H9 (cell line): Measurements from ENCODE around the gene FAM111B. TPM values are rescaled to one million over a fixed set of nuclear protein-coding genes. Genes with fewer than 3 reads are reported as not detected.
A peak's percentile ranks its signal among the peaks of the same experiment; 100 is the strongest.
"Not testable (repeated sequence)": the region's sequence is repeated elsewhere in the genome, so short reads cannot be mapped to it uniquely, and the experiment has no call there.

Experiments
- DNase-seq: peaks from one replicate; pipeline ENCODE4 v3.0.0-alpha.2; 2017
- H2AFZ ChIP-seq: one replicate; pipeline ENCODE4 v1.6.1; 2013; ENCODE audit warnings: mild to moderate bottlenecking, low read length, control low read depth, moderate library complexity
- H2AK5ac ChIP-seq: 2 replicates; pipeline ENCODE4 v1.6.1; 2013; ENCODE audit warnings: low read length, control low read depth, mixed read lengths; ENCODE audit not compliant: insufficient read length
- H2BK120ac ChIP-seq: one replicate; pipeline ENCODE4 v1.6.1; 2013; ENCODE audit warnings: low read depth, mild to moderate bottlenecking, low read length, control low read depth, inconsistent platforms; ENCODE audit not compliant: poor library complexity, severe bottlenecking
- H2BK12ac ChIP-seq: 2 replicates; pipeline ENCODE4 v1.6.1; 2013; ENCODE audit warnings: low read length, control low read depth, mixed read lengths, low read depth; ENCODE audit not compliant: insufficient read length
- H2BK15ac ChIP-seq: 2 replicates; pipeline ENCODE4 v1.6.1; 2013; ENCODE audit warnings: low read depth, low read length, control low read depth
- H2BK20ac ChIP-seq: one replicate; pipeline ENCODE4 v1.6.1; 2013; ENCODE audit warnings: low read depth, mild to moderate bottlenecking, low read length, control low read depth, inconsistent platforms; ENCODE audit not compliant: poor library complexity, severe bottlenecking
- H2BK5ac ChIP-seq: 2 replicates; pipeline ENCODE4 v1.6.1; 2013; ENCODE audit warnings: low read length, control low read depth, mixed read lengths; ENCODE audit not compliant: insufficient read length
- H3K14ac ChIP-seq: 2 replicates; pipeline ENCODE4 v1.6.1; 2013; ENCODE audit warnings: low read length, control low read depth; ENCODE audit not compliant: insufficient read depth
- H3K18ac ChIP-seq: 2 replicates; pipeline ENCODE4 v1.6.1; 2013; ENCODE audit warnings: low read depth, mild to moderate bottlenecking, mixed read lengths, low read length, control low read depth; ENCODE audit not compliant: insufficient read length
- H3K23ac ChIP-seq: 2 replicates; pipeline ENCODE4 v1.6.1; 2013; ENCODE audit warnings: low read length, control low read depth, mixed read lengths, low read depth; ENCODE audit not compliant: insufficient read length
- H3K23me2 ChIP-seq: 2 replicates; pipeline ENCODE4 v1.6.1; 2013; ENCODE audit warnings: low read depth, mild to moderate bottlenecking, mixed read lengths, low read length, control low read depth; ENCODE audit not compliant: insufficient read length, poor library complexity, severe bottlenecking
- H3K27ac ChIP-seq: 2 replicates; pipeline ENCODE4 v1.5.1; 2013; ENCODE audit warnings: low read length, control low read depth, mixed read lengths, low read depth; ENCODE audit not compliant: insufficient read length
- H3K27me3 ChIP-seq: 2 replicates; pipeline ENCODE4 v1.6.1; 2013; ENCODE audit warnings: low read length, control low read depth, inconsistent platforms; ENCODE audit not compliant: insufficient read depth
- H3K4ac ChIP-seq: 2 replicates; pipeline ENCODE4 v1.6.1; 2013; ENCODE audit warnings: low read depth, mild to moderate bottlenecking, control low read depth, inconsistent platforms, low read length, moderate library complexity
- H3K4me1 ChIP-seq: 2 replicates; pipeline ENCODE4 v1.6.1; 2013; ENCODE audit warnings: low read length, control low read depth, inconsistent platforms; ENCODE audit not compliant: insufficient read depth
- H3K4me2 ChIP-seq: 2 replicates; pipeline ENCODE4 v1.6.1; 2013; ENCODE audit warnings: low read length, control low read depth, mixed read lengths; ENCODE audit not compliant: insufficient read length, insufficient read depth
- H3K56ac ChIP-seq: 2 replicates; pipeline ENCODE4 v1.6.1; 2013; ENCODE audit warnings: low read depth, mild to moderate bottlenecking, mixed read lengths, low read length, control low read depth; ENCODE audit not compliant: insufficient read length
- H3K79me1 ChIP-seq: 2 replicates; pipeline ENCODE4 v1.6.1; 2013; ENCODE audit warnings: low read depth, mild to moderate bottlenecking, moderate library complexity, low read length, control low read depth, inconsistent platforms; ENCODE audit not compliant: insufficient read depth, poor library complexity, severe bottlenecking
- H3K79me2 ChIP-seq: 2 replicates; pipeline ENCODE4 v1.6.1; 2013; ENCODE audit warnings: low read length, control low read depth, inconsistent platforms; ENCODE audit not compliant: insufficient read depth
- H3K9ac ChIP-seq: 2 replicates; pipeline ENCODE4 v1.6.1; 2013; ENCODE audit warnings: low read length, control low read depth, mixed read lengths; ENCODE audit not compliant: insufficient read length; ENCODE audit errors: extremely low read depth
- H3K9me3 ChIP-seq: one replicate; pipeline ENCODE4 v1.6.1; 2013; ENCODE audit warnings: low read depth, low read length, inconsistent platforms; ENCODE audit not compliant: control insufficient read depth
- H3T11ph ChIP-seq: one replicate; pipeline ENCODE4 v1.6.1; 2013; ENCODE audit warnings: mild to moderate bottlenecking, low read length, control low read depth, inconsistent platforms
- H4K20me1 ChIP-seq: one replicate; pipeline ENCODE4 v1.6.1; 2013; ENCODE audit not compliant: control insufficient read depth, insufficient read length, insufficient read depth
- H4K5ac ChIP-seq: 2 replicates; pipeline ENCODE4 v1.6.1; 2013; ENCODE audit warnings: low read depth, mild to moderate bottlenecking, mixed read lengths, low read length, control low read depth; ENCODE audit not compliant: insufficient read length
- H4K8ac ChIP-seq: replicated peaks from 2 replicates; pipeline ENCODE4 v1.6.1; 2013; ENCODE audit warnings: low read length, control low read depth, mixed read lengths, low read depth; ENCODE audit not compliant: insufficient read length
- H4K91ac ChIP-seq: 2 replicates; pipeline ENCODE4 v1.6.1; 2013; ENCODE audit warnings: low read depth, mild to moderate bottlenecking, moderate library complexity, mixed read lengths, low read length, control low read depth; ENCODE audit not compliant: insufficient read length
- H3K27ac Mint-ChIP-seq, 3 experiments: 2 replicates in 2 of 3; 3 replicates in 1 of 3; pipeline ENCODE4 v1.8.0; 2020 to 2021; ENCODE audit warnings: mixed read lengths in 3 of 3, mild to moderate bottlenecking in 1 of 3, moderate library complexity in 1 of 3
- H3K27me3 Mint-ChIP-seq: 2 replicates; pipeline ENCODE4 v1.8.0; 2021; ENCODE audit warnings: low read depth, mild to moderate bottlenecking, moderate library complexity, mixed read lengths
- H3K36me3 Mint-ChIP-seq, 3 experiments: 2 replicates in 2 of 3; 3 replicates in 1 of 3; pipeline ENCODE4 v1.8.0; 2020 to 2021; ENCODE audit warnings: low read depth in 3 of 3, mixed read lengths in 3 of 3; ENCODE audit not compliant: insufficient read depth in 1 of 3
- H3K4me1 Mint-ChIP-seq, 2 experiments: 2 replicates each; pipeline ENCODE4 v1.8.0; 2020; ENCODE audit warnings: mixed read lengths in 2 of 2
- H3K4me3 Mint-ChIP-seq, 2 experiments: 2 replicates in 1 of 2; 3 replicates in 1 of 2; pipeline ENCODE4 v1.8.0; 2020 to 2021; ENCODE audit warnings: mild to moderate bottlenecking in 2 of 2, mixed read lengths in 2 of 2, moderate library complexity in 1 of 2
- H3K9me3 Mint-ChIP-seq, 2 experiments: 2 replicates in 1 of 2; 3 replicates in 1 of 2; pipeline ENCODE4 v1.8.0; 2020; ENCODE audit warnings: mild to moderate bottlenecking in 2 of 2, mixed read lengths in 2 of 2, moderate library complexity in 1 of 2
- WGBS: extraction: QIAGEN DNeasy Blood & Tissue Kit; methylation state at CpG from one replicate; pipeline ENCODE4 v1.1.7; 2013; ENCODE audit warnings: missing lambda C conversion rate, low lambda C conversion rate, mixed read lengths; ENCODE audit not compliant: insufficient read length; ENCODE audit errors: extremely low coverage; 5-methylcytosine and 5-hydroxymethylcytosine counted together
- total RNA-seq: library from RNA; stranded (reverse); gene quantifications from 2 replicates; pipeline ENCODE4 v1.2.1, GENCODE V29; 2021
- TF ChIP-seq, protein P1 (sequence below): fragments of 200-600 bp; sonication (generic); conservative IDR thresholded peaks from 3 replicates; pipeline ENCODE4 v1.8.0; 2021; ENCODE audit warnings: antibody characterized with exemption, mild to moderate bottlenecking

FAM111B gene
- total RNA-seq, 1 experiment from 2014 or later = 35.0 TPM

DNA sequence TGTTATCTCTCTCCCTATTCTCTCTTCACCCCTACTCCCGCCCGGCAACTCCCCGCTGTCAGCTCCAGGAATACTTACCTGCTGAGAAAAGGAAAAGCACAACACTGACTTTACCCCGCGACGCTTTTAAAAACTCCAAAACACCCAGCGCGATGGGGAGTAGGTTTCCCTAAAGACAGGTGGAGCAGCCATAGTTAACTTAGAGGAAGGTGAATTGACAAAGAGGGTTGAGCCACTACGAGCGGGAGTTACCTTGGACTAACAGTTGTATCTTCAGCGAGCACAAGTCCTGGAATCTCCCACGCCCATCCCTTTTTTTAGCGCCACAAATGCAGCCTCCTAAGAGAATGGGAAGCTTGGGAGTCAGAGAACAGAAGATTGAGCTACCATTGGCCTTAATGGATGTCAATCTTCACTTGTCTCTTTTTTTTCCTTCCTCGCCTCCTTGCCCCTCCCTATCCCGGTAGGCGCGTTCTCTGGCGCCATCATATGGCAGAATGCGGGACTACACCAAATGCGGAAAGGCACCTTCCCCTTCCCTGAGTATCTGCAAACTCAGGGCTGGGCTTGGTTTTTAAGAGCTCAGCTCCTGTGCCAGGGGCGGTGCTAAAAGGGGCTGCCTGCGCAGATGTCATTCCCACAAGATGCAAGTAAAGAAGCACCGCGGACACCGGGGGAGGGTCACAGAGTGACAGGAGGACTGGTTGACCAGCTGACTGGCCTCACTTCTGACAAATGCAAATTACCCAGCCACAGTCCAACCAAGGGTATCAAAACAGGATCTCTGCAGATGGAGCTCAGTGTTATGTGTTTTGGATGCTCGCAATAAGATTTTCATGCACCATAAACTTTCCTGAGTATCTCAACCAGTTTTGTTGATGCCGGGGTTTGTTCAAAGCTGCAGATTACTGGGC, 48.7 kb upstream of the FAM111B start:
- H3K18ac ChIP-seq, H3K14ac ChIP-seq, H3K56ac ChIP-seq, H4K8ac ChIP-seq, H2BK120ac ChIP-seq, H3K4me1 ChIP-seq, H3K9me3 ChIP-seq, H2BK12ac ChIP-seq, H2BK15ac ChIP-seq, H3K27me3 ChIP-seq, H3K27ac ChIP-seq, H3K79me1 ChIP-seq, H4K91ac ChIP-seq, H3K79me2 ChIP-seq, H2AK5ac ChIP-seq, H2AFZ ChIP-seq, H4K20me1 ChIP-seq, H2BK20ac ChIP-seq, H3K36me3 Mint-ChIP-seq, H3T11ph ChIP-seq, H3K4ac ChIP-seq, H3K9me3 Mint-ChIP-seq, H2BK5ac ChIP-seq, H3K23me2 ChIP-seq, H4K5ac ChIP-seq, H3K23ac ChIP-seq: not testable (repeated sequence)
- peaks cover 20% of the 10 kb centered on the region for H3K27me3 Mint-ChIP-seq
- peak overlapping the region; percentile 77 to 85 for H3K4me3 Mint-ChIP-seq
- peaks cover 29% of the 10 kb centered on the region in 2 experiments for H3K4me1 Mint-ChIP-seq
- TF ChIP-seq, protein P1, sequence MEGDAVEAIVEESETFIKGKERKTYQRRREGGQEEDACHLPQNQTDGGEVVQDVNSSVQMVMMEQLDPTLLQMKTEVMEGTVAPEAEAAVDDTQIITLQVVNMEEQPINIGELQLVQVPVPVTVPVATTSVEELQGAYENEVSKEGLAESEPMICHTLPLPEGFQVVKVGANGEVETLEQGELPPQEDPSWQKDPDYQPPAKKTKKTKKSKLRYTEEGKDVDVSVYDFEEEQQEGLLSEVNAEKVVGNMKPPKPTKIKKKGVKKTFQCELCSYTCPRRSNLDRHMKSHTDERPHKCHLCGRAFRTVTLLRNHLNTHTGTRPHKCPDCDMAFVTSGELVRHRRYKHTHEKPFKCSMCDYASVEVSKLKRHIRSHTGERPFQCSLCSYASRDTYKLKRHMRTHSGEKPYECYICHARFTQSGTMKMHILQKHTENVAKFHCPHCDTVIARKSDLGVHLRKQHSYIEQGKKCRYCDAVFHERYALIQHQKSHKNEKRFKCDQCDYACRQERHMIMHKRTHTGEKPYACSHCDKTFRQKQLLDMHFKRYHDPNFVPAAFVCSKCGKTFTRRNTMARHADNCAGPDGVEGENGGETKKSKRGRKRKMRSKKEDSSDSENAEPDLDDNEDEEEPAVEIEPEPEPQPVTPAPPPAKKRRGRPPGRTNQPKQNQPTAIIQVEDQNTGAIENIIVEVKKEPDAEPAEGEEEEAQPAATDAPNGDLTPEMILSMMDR = peak; percentile 96
- Histone ChIP-seq H3K9ac (peak overlapping the region; percentile 16), H3K4me2 (peak overlapping the region; percentile 64)
- DNase-seq = peak; percentile 93
- WGBS = no CpG with 5 or more reads among the region's 27 CpGs
- H3K27ac Mint-ChIP-seq = peak overlapping the region in 1 of 3 experiments; percentile 79; a peak in 1 of 7 replicates

DNA sequence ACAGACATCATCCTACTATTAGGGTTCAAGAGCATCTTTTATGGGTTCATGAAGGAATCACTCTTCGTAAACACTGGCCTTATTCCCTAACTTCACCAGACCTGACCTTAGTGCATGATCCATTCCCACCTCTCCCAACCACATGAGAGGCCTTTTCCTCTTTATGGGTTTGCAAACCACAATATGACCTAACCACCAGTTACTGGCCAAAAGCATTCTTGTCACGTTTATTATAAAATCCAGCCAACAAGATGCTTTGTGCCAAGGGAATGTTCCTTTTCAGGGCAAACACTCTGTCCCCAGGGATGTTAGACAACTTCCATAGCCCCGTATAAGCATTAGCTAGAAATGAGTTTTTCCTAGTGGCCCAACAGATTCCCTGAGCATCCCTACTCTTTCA, 46.9 kb upstream of the FAM111B start:
- not testable (repeated sequence) for H3K4me3 Mint-ChIP-seq, H2BK20ac ChIP-seq, H4K5ac ChIP-seq, H2BK5ac ChIP-seq, H3K4ac ChIP-seq, H3K79me2 ChIP-seq, H2AK5ac ChIP-seq, H3K18ac ChIP-seq, DNase-seq, H3K27ac ChIP-seq, H3K9me3 ChIP-seq, H3K4me1 ChIP-seq, H3K36me3 Mint-ChIP-seq, H3K9ac ChIP-seq, H3K56ac ChIP-seq, H3T11ph ChIP-seq, H4K8ac ChIP-seq, H2AFZ ChIP-seq, H3K27ac Mint-ChIP-seq, H4K91ac ChIP-seq, H2BK15ac ChIP-seq, H3K9me3 Mint-ChIP-seq, H2BK12ac ChIP-seq, H3K4me2 ChIP-seq, H3K27me3 ChIP-seq, H3K14ac ChIP-seq, H3K23ac ChIP-seq, H2BK120ac ChIP-seq, H4K20me1 ChIP-seq, H3K79me1 ChIP-seq, H3K23me2 ChIP-seq
- WGBS = no CpG with 5 or more reads among the region's 3 CpGs
- H3K27me3 Mint-ChIP-seq = peaks cover 30% of the 10 kb centered on the region
- peaks cover 16 to 22% of the 10 kb centered on the region in 2 experiments for H3K4me1 Mint-ChIP-seq
